ENCODE data around the gene PEX5L.

GRCh38 chr3:179972881-179973423, 63.8 kb downstream of the PEX5L start:
- TF ChIP-seq CTCF (IDR thresholded peaks at IDR 0.05) = no peak
- TF ChIP-seq POLR2A (IDR thresholded peaks at IDR 0.05) = no peak
